Activated naive CD4-positive, alpha-beta T cell treated with anti-CD3 and anti-CD28 coated beads, Interleukin-2, amount 10 ng/mL, durations not matched to agents 5 hours and 36 hours (primary cell): ENCODE data around the gene NACA. TPM values are rescaled to one million over a fixed set of nuclear protein-coding genes. Genes with fewer than 3 reads are reported as not detected.

Source experiments
- total RNA-seq, 2 experiments: library from RNA; stranded (reverse); gene quantifications; one replicate each; pipeline ENCODE4 v1.2.3, GENCODE V29; 2021

NACA gene
- total RNA-seq: 1,000 to 10,000 TPM; 1,172 to 1,198 TPM

GRCh38 chr12:56724972-56725722, at the start of gene NACA:
NACA (minus strand) TSS chr12:56725299; CDS start chr12:56724521, 778 bp downstream.

GRCh38 chr12:56751712-56752598, 26.9 kb upstream of the NACA start, which contains the start of gene PRIM1:
PRIM1 (minus strand) TSS chr12:56752323; CDS start chr12:56752298, 25 bp downstream.

DNA sequence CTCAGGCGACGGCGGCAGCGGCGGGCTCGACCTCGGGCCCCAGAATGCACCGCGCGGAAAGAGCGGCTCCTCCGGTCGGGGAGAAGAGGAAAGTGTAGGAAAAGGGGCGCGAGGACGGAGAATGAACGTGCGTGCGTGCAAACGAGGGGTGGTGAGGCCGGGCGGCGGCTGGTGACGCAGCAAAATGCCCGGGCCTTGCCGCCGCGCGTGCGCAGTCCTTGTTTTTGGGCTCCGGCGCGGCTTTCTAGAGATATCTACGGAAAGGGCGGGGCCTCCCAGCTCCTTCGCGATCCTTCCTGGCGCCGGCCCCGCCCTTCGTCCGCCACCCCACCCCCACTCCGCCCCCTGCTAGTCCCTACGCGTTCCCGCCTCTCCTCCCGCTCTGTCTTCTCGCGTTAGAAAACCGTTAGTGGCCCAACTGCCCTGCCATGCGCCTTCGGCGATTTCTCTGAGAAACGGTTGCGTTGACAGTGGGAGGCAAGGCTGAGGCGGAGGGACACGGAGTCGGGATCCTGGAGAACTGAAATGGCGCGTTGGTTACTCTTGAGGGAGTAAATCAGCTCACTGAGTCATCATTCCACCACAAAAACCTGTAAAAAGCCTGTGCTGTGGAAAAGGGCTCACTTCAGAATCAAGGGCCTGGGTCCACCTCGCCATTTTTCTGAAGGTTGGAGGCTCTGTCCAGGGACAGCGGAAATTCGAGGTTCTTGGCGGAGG, 36.8 kb downstream of the NACA start, which contains the start of gene PTGES3:
Gene PTGES3, minus strand, starts transcription at position 156 of the 717 bp plus-strand sequence. CDS start 285 bp downstream, outside the sequence.

Other genes starting within 250 kb of the NACA start
- gene GLS2, start 237.1 kb downstream of the NACA start, total RNA-seq: 1 to 10 TPM; 1.7 to 1.8 TPM
- 1 to 10 TPM; 1.7 to 2.3 TPM for gene RBMS2, start 203.5 kb downstream of the NACA start, total RNA-seq
- gene BAZ2A, start 95.0 kb downstream of the NACA start, total RNA-seq: 100 to 1,000 TPM; 115 to 118 TPM
- 100 to 1,000 TPM; 442 to 469 TPM for gene ATP5F1B, start 79.3 kb downstream of the NACA start, total RNA-seq
- gene PTGES3, start 37.0 kb downstream of the NACA start, total RNA-seq: 100 to 1,000 TPM; 179 to 182 TPM
- 10 to 100 TPM; 41.1 to 44.6 TPM for gene PRIM1, start 27.0 kb upstream of the NACA start, total RNA-seq
- 1 to 10 TPM in 1 of 2 experiments, under 1 TPM in 1; 0.70 to 1.0 TPM for gene HSD17B6, start 38.0 kb upstream of the NACA start, total RNA-seq
- gene SDR9C7, start 209.1 kb upstream of the NACA start, total RNA-seq: not detected
- under 1 TPM; 0.22 to 0.28 TPM for gene RDH16, start 232.3 kb upstream of the NACA start, total RNA-seq